GM21786 (cell line): ENCODE data around the gene MYH14.

Experiments used
- ATAC-seq: cut with Tn5 transposase; IDR thresholded peaks from one replicate; pipeline ENCODE4 v1.9.1; 2021; ENCODE audit not compliant: unreplicated experiment

The MYH14 gene

DNA sequence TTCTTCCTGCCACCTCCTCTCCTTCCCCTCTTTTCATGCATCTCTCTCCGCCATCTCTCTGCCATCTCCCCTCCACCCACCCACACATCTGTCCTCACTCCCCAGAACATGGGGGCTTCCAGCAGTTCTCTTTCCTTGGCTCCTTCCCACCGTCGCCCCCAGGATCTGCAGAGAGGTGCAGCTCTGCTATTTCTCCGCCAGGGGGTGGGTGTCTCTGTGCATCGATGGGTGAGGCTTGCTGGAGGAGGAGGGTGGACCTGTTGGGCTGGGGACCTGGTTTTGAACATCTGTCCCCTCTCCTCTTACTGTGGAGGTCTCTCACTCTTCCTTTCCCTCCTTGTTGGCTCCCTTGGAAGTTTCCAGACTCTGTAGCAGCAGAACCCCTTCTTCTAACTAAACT lies 51.7 kb downstream of the MYH14 start:
- ATAC-seq, result no peak

DNA sequence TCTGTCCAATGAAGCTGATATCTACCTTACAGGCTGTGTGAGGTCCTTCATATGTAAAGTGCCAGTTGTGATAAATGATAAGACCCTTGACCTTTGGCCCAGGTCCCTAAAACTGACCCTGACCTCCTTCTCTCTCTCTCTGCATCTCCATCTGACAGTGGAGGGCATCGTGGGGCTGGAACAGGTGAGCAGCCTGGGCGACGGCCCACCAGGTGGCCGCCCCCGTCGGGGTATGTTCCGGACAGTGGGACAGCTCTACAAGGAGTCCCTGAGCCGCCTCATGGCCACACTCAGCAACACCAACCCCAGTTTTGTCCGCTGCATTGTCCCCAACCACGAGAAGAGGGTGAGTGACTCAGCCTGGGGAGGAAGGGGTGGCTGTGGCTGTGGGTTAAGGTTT lies 53.7 kb downstream of the MYH14 start:
- no peak for ATAC-seq

DNA sequence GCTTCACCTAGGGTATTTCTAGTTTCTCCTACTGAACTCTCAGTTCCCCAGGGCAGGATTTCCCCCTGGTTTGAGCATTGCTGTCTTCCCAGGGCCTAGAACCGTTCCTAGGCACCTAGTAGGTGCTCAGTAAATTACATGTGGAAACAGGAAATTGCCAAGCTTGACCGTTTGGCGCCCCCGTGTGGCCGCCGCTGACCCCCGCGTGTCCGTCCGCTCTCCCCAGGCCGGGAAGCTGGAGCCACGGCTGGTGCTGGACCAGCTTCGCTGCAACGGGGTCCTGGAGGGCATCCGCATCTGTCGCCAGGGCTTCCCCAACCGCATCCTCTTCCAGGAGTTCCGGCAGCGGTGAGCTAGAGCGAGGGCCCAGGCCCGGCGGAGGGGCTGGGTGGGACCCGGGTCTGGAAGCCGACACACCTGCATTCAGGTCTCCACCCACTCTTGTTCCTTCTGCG lies 55.5 kb downstream of the MYH14 start:
- ATAC-seq, result no peak

DNA sequence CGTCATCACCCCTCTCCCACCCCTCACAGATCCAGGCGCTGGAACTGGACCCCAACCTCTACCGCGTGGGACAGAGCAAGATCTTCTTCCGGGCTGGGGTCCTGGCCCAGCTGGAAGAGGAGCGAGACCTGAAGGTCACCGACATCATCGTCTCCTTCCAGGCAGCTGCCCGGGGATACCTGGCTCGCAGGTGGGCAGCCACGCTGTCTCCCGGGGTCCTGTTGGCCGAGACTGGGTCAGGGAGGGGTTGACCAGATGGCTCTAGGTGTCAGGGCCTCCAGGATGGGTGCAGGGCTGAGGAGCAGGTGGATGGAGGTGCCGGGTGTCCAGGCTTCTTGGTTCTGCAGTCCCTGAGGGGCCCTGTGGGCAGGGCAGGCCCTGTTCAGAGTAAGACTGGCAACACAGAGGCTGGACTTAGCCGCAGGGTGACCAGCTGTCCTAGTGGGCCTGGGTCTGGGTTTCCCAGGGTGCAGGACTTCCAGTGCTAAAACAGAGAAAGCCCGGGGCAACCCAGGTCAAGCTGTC lies 58.1 kb downstream of the MYH14 start:
- no peak for ATAC-seq

DNA sequence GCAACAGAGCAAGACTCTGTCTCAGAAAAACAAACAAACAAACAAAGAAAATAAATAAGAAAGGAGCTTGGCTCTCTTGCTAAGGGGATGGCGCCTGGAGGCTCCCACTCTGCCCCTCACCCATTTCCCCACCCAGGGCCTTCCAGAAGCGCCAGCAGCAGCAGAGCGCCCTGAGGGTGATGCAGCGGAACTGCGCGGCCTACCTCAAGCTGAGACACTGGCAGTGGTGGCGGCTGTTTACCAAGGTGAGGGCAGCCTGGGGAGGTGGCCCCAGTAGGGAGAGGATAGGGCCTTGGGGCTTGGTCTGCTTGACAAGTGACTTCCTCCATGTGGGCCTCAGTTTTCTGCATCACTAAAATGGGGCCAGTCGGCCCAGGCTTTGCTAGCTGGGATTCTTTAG lies 59.8 kb downstream of the MYH14 start:
- ATAC-seq, result no peak

DNA sequence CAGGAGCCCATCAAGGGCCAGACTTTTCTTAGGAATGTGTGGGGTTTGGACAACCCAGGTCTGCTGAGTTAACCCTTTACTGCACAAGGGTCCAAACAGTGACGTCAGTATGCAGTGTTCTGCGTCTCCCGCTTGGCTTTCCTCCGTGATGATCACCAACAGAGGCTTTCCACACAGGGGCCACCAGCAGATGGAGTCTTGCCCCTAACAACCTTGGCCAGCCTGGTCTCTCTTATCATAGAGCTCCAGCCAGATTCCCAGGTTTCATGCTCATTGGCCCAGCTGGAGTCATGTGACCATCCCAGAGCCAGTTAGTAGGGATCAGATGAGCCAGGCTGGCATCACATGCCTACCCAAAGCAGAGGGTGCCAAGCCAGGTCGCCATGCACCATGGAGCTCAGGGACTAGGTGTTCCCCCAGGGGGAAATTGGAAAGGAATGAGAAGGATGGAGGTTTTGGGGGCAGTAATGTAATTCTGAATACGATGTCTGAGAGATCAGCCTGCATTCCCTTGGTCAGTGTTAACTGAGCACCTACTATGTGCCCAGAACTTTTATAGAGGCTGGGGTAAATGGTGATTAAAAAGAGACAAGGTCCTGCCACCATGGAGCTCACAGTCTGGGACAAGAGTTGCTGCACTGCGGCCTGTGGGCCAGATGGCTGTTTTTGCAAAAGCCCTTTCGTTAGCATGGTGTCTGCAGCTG lies 61.2 kb downstream of the MYH14 start:
- ATAC-seq, result no peak

DNA sequence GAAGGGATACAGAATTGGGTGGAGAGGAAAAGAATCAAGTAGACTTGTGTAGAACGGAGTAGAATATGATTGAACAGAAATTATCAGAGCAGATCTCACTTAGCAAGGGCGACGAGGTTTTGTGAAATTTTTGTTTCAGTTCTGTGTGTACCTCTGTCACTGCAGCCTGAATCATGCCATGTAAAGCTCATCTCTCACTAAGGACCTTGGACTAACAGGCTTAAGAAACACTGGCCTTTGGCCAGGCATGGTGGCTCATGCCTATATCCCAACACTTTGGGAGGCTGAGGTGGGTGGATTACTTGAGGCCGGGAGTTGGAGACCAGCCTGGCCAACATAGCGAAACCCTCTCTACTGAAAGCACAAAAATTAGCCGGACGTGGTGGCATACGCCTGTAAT lies 62.6 kb downstream of the MYH14 start:
- ATAC-seq, result no peak

DNA sequence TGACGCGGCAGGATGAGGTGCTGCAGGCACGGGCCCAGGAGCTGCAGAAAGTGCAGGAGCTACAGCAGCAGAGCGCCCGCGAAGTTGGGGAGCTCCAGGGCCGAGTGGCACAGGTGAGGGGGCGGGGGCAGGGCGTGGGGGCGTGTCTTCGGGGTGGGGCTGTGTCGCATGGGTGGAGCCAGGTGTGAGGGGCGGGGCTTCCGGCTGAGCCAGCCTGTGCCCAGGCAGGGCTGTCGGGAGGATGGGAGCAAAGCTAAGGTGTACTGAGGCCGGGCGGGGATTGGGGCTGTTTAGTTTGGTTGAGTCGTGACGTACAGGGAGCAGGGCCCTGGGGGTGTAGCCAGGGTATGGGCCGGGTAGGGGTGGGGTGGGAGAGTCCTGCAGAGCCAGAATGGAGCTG lies 63.5 kb downstream of the MYH14 start:
- ATAC-seq, result no peak

DNA sequence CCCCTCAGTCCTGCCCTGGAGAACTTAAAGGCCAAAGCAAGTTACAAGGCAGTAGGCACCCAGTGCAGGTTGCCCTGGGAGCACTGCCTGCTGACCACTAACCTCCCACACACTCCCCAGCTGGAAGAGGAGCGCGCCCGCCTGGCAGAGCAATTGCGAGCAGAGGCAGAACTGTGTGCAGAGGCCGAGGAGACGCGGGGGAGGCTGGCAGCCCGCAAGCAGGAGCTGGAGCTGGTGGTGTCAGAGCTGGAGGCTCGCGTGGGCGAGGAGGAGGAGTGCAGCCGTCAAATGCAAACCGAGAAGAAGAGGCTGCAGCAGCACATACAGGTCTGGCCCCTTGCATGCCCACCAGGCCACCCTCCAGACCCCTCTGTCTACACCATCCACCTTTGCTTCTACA lies 64.6 kb downstream of the MYH14 start:
- no peak for ATAC-seq

DNA sequence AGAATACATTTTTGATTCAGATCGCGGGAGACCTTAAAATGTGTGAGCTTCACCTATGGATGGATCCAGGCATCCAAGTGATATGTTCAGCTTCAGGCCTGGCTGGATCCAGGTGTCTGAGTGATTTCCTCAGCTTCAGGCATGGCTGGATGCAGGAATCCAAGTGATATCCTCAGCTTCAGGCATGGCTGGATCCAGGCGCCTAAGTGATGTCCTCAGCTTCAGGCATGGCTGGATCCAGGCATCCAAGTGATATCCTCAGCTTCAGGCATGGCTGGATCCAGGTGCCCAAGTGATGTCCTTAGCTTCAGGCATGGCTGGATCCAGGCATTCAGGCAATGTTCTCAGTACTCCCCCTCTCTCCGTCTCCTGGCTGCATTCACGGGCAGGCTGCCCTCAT lies 65.1 kb downstream of the MYH14 start:
- ATAC-seq, result no peak

DNA sequence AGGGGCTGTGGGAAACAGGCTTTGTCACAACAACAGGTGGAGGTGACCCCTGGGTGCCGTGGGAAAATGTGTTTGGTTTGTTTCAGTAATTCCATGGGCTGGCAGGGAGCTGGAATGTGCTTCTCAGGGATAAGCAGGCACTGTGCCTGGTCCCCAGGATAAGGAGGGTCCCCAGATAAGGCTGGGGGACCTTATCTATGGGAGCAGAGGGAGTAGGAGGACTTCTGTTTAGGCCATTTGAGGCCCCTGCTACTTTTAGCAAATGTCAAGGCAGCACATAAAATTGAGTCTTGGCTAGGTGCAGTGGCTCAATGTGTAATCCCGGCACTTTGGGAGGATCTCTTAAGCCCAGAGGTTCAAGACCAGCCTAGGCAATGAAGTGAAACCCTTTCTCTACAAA lies 66.2 kb downstream of the MYH14 start:
- no peak for ATAC-seq

DNA sequence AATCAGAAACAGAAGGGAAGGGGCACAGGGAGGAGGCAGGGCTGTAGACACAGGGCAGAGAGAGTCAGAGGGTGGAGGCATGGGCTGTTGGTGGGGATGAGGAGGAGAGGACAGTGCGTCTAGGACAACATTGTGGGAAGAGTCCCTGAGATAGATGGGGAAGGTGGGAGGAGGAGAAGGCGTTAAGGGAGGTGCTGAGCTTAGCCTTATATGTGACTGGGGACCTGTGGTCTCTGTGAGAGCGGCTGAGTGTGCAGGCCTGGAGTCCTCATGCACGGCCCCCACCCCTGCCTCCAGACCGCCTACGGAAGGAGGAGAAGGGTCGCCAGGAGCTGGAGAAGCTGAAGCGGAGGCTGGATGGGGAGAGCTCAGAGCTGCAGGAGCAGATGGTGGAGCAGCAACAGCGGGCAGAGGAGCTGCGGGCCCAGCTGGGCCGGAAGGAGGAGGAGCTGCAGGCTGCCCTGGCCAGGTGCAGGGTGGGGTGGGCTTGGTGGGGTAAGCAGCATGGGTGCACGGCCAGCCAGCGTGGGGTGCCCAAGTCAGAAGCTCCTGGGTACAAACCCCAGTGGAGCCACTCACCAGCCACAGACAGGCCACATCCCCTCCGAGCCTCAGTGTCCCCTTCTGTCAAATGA lies 69.0 kb downstream of the MYH14 start:
- no peak for ATAC-seq

DNA sequence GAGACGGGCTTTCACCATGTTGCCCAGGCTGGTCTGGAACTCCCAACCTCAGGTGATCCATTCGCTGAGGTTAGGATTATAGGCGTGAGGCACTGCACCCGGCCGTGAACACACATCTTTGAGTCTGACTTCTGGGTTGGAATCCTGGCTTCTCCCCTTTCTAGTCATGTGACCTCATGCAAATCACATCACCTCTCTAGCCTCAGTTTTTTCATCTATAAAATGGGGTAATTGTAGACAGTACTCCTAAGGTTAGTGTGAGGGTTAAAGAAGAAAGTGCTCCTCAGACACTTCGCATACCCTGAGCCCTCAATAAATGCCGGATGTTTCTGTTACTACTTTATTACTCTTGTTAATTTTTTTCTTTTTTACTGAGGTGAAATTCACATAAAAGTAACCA lies 70.4 kb downstream of the MYH14 start:
- no peak for ATAC-seq

DNA sequence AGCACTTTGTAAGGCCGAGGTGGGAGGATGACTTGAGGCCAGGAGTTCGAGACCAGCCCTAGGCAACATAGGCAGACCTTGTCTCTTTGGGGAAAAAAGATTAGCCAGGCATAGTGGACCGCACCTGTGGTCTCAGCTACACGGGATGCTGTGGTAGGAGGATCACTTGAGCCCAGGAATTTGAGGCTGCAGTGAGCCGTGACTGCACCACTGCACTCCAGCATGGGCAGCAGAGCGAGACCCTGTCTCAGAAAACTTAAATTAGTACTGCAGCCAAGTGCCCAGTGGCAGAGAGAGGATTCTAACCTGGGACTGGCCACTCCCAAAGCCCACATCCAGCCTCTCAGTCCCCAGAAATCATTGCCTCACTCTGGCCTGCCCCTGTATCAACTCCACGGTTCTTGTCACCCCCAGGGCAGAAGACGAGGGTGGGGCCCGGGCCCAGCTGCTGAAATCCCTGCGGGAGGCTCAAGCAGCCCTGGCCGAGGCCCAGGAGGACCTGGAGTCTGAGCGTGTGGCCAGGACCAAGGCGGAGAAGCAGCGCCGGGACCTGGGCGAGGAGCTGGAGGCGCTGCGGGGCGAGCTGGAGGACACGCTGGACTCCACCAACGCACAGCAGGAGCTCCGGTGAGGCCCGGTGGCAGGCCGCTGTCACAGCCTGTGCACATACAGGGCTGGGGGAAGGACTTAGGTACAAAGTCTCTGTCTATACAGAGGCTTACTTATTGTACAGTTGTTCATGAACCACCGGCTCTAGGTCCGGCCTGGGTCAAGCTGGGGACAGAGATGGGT lies 72.4 kb downstream of the MYH14 start:
- no peak for ATAC-seq

DNA sequence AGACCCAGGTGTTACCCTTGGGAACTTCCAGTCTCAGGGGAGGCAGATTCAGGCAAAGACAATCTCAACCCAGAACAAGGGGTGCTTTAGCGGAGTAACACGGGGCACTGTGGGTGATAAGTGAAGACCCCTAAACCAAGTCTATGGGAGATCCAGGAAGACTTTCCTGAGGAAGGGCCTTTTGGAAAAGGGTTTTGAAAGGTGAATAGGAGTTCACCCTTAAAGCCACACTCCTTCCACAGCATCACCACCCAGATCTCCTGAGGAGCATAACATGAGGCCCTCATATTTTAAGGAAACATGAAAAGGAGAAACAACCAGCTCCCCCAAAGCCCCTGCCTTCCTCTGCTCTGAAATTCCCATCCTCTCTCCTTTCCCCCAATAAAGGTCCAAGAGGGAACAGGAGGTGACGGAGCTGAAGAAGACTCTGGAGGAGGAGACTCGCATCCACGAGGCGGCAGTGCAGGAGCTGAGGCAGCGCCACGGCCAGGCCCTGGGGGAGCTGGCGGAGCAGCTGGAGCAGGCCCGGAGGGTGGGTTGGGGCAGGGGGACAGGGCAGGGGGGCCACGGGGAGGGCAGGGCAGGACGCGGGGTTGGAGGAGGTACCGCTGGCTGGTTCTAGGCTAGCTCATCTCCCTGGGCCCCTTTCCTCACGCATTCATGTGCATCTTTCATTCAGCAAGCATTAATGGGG lies 73.1 kb downstream of the MYH14 start:
- ATAC-seq, result no peak

DNA sequence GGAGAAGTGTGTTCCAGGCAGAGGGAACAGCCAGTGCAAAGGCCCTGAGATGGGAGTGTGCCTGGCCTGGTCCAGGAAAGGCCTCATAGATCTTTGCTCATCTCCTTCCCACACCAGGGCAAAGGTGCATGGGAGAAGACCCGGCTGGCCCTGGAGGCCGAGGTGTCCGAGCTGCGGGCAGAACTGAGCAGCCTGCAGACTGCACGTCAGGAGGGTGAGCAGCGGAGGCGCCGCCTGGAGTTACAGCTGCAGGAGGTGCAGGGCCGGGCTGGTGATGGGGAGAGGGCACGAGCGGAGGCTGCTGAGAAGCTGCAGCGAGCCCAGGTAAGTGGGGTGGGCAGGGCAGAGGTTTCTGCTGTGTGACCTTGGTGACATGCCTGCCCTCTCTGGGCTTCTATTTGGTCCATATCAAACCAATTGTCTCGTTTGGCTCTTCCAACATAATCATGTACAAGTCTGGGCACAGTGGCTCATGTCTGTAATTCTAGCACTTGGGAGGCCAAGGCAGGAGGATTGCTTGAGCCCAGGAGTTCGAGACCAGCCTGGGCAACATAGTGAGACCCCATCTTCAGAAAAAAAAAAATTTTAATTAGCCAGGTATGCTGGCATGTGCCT lies 74.7 kb downstream of the MYH14 start:
- ATAC-seq, result no peak

DNA sequence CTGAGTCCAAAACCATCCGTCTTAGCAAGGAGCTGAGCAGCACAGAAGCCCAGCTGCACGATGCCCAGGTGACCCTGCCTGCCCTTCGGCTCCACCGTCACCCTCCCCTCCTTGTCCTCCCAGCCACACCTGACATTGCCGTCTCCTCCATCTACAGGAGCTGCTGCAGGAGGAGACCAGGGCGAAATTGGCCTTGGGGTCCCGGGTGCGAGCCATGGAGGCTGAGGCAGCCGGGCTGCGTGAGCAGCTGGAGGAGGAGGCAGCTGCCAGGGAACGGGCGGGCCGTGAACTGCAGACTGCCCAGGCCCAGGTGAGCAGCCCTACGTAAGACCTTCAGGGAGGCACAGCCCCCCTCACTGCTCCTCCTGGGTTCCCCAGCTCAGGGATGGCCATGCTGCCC lies 76.7 kb downstream of the MYH14 start:
- ATAC-seq, result no peak

DNA sequence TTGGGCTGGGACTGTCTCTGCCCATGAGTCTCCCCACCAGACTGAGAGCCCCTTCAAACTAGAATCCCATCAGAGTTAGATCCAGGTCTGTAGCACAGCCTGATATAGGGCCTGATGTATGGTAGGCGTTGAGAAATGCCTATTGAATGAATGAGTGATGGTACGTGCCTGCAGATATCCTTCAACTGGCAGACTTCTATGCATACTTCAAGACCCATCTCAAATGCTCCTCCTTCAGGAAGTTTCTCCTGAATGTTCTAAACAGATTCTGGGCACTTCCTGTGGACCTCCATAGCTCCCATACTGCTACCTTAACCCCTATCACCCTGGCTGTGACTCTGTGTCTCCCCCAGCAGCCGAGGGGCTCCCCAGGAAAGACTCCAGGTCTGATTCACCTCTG lies 77.6 kb downstream of the MYH14 start:
- no peak for ATAC-seq

DNA sequence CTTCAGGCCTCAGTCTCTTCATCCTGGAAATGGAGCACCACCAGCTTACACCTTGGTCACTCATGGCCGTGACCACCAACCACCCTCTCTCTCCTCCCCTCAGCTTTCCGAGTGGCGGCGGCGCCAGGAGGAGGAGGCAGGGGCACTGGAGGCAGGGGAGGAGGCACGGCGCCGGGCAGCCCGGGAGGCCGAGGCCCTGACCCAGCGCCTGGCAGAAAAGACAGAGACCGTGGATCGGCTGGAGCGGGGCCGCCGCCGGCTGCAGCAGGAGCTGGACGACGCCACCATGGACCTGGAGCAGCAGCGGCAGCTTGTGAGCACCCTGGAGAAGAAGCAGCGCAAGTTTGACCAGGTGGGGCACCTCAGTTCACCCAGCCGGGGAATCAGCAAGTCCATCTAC lies 78.1 kb downstream of the MYH14 start:
- no peak for ATAC-seq

DNA sequence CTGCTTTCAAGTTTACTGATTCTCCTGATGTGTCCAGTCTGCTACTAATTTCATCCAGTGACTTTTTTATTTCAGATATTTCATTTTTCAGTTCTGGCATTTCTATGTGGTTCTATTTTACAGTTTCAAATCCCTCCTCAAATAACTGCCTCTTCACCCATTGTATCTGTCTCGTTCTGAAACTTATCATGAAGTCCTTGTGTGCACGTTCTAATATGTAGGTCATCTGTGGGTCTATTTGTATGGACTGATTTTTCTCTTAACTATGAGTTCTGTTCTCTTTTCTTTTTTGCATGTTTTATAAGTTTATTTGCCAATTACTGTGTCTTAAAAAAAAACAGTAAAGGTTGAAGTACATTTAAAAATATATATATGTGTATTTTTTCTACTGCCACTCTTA lies 82.4 kb downstream of the MYH14 start:
- no peak for ATAC-seq

DNA sequence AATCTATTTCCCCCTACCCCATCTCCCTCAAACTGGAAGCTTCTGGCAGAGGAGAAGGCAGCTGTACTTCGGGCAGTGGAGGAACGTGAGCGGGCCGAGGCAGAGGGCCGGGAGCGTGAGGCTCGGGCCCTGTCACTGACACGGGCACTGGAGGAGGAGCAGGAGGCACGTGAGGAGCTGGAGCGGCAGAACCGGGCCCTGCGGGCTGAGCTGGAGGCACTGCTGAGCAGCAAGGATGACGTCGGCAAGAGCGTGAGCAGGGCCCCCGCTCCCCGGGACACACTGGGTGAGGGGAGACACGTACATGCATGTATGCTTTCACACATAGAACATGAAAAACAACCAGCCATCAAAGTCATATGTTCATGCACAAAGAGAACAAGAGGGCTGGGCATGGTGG lies 83.0 kb downstream of the MYH14 start:
- no peak for ATAC-seq
